MM.1S (cell line): Measurements from ENCODE around the gene CHFR.
"Not testable (repeated sequence)": the region's sequence is repeated elsewhere in the genome, so short reads cannot be mapped to it uniquely, and the experiment has no call there.

Source experiments
- DNase-seq: peaks from one replicate; pipeline ENCODE4 v3.0.0-alpha.2; 2015
- H2AFZ ChIP-seq: fragments of 300-600 bp; sonication (generic); 2 replicates; pipeline ENCODE4 v1.6.0; 2016; ENCODE audit warnings: antibody characterized with exemption, low read length
- H3F3A ChIP-seq: fragments of 300-600 bp; sonication (generic); 2 replicates; pipeline ENCODE4 v1.6.1; 2016; ENCODE audit warnings: mild to moderate bottlenecking, antibody characterized with exemption, low read length, moderate library complexity, mixed read lengths; ENCODE audit not compliant: insufficient read depth
- H3K27ac ChIP-seq: fragments of 300-600 bp; sonication (generic); 2 replicates; pipeline ENCODE4 v1.5.1; 2016; ENCODE audit warnings: mild to moderate bottlenecking, low read length
- H3K27me3 ChIP-seq: fragments of 300-600 bp; sonication (generic); replicated peaks from 2 replicates; pipeline ENCODE4 v1.6.0; 2016; ENCODE audit warnings: low read length; ENCODE audit not compliant: insufficient read depth
- H3K36me3 ChIP-seq: fragments of 300-600 bp; sonication (generic); replicated peaks from 2 replicates; pipeline ENCODE4 v1.6.1; 2016; ENCODE audit warnings: mild to moderate bottlenecking, low read length, mixed read lengths; ENCODE audit not compliant: insufficient read depth
- H3K4me1 ChIP-seq: fragments of 300-600 bp; sonication (generic); 2 replicates; pipeline ENCODE4 v1.6.1; 2016; ENCODE audit warnings: low read length, mixed read lengths
- H3K4me2 ChIP-seq: fragments of 300-600 bp; sonication (generic); 2 replicates; pipeline ENCODE4 v1.6.0; 2016; ENCODE audit warnings: low read depth, low read length
- H3K4me3 ChIP-seq: fragments of 300-600 bp; sonication (generic); 2 replicates; pipeline ENCODE4 v1.5.1; 2016; ENCODE audit warnings: low read length, mixed read lengths
- H3K79me2 ChIP-seq: fragments of 300-600 bp; sonication (generic); 2 replicates; pipeline ENCODE4 v1.6.1; 2016; ENCODE audit warnings: mixed run types, low read length, mixed read lengths
- H3K9ac ChIP-seq: fragments of 300-600 bp; sonication (generic); 2 replicates; pipeline ENCODE4 v1.6.1; 2016; ENCODE audit warnings: low read length, mixed read lengths
- H3K9me2 ChIP-seq: fragments of 300-600 bp; sonication (generic); replicated peaks from 2 replicates; pipeline ENCODE4 v1.6.1; 2016; ENCODE audit warnings: mild to moderate bottlenecking, low read length, mixed read lengths; ENCODE audit not compliant: insufficient read depth
- H3K9me3 ChIP-seq: fragments of 300-600 bp; sonication (generic); replicated peaks from 2 replicates; pipeline ENCODE4 v1.6.1; 2016; ENCODE audit warnings: mild to moderate bottlenecking, low read length, mixed read lengths; ENCODE audit not compliant: insufficient read depth
- H4K20me1 ChIP-seq: fragments of 300-600 bp; sonication (generic); 2 replicates; pipeline ENCODE4 v1.6.1; 2016; ENCODE audit warnings: mild to moderate bottlenecking, low read length, moderate library complexity, mixed read lengths; ENCODE audit not compliant: insufficient read depth
- EZH2 ChIP-seq: fragments of 300-600 bp; sonication (generic); optimal IDR thresholded peaks from 2 replicates; pipeline ENCODE3; 2017; ENCODE audit warnings: low read depth, mild to moderate bottlenecking, antibody characterized with exemption, low read length, mixed read lengths
- EZH2phosphoT487 ChIP-seq: fragments of 300-600 bp; sonication (generic); IDR thresholded peaks from 2 replicates; pipeline ENCODE4 v1.6.1; 2018; ENCODE audit warnings: antibody characterized with exemption, low read length
- TF ChIP-seq, protein P1 (sequence below): fragments of 300-600 bp; sonication (generic); IDR thresholded peaks from 2 replicates; pipeline ENCODE4 v1.5.1; 2016; ENCODE audit warnings: antibody characterized with exemption, low read length, mixed read lengths

The CHFR gene

DNA sequence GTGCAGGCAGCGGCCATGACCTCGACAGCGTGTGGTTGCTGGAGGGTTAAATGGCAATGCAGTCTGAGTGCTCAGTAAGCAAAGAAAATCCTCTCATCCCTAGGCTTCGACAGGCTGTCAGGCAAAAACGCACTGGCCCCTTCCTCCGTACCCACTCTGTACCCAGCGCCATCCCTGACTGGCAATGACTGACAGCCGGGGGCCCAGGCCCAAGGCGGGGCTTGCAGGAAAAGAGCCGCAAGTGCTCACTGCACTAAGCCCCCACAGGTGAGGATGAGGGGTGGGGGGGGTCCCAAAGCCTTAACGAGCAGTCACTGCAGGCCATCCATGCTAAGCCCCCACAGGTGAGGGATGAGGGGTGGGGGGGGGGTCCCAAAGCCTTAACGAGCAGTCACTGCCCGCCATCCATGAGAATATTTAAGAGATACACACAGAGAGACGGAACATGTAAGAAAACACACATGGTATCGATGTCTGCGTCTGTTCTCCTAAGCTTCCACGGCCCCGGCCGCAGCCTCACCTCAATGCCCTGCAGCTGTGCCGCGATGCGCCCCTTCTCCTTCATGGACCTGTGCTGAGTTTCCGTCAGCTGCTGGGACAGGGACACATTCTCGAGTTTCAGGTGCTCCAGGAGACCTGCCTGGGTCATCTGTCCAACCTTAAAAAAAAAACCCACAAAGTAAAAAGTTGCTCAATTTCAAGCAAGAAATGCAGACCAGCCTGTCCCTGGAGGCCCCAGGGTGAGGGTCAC, 89.4 kb downstream of the CHFR start:
- Histone ChIP-seq H3K27me3 (no peaks in the 10 kb centered on the region), H3K9ac (no peak overlapping the region), H3K79me2 (no peaks in the 10 kb centered on the region), H3K9me2 (no peaks in the 10 kb centered on the region), H3K36me3 (no peaks in the 10 kb centered on the region), H3F3A (no peaks in the 10 kb centered on the region), H3K4me2 (no peak overlapping the region), H2AFZ (no peak overlapping the region), H4K20me1 (no peaks in the 10 kb centered on the region), H3K4me3 (no peak overlapping the region), H3K27ac (no peak overlapping the region), H3K9me3 (no peaks in the 10 kb centered on the region), H3K4me1 (no peaks in the 10 kb centered on the region)
- TF ChIP-seq, protein P1, sequence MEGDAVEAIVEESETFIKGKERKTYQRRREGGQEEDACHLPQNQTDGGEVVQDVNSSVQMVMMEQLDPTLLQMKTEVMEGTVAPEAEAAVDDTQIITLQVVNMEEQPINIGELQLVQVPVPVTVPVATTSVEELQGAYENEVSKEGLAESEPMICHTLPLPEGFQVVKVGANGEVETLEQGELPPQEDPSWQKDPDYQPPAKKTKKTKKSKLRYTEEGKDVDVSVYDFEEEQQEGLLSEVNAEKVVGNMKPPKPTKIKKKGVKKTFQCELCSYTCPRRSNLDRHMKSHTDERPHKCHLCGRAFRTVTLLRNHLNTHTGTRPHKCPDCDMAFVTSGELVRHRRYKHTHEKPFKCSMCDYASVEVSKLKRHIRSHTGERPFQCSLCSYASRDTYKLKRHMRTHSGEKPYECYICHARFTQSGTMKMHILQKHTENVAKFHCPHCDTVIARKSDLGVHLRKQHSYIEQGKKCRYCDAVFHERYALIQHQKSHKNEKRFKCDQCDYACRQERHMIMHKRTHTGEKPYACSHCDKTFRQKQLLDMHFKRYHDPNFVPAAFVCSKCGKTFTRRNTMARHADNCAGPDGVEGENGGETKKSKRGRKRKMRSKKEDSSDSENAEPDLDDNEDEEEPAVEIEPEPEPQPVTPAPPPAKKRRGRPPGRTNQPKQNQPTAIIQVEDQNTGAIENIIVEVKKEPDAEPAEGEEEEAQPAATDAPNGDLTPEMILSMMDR, result no peak
- TF ChIP-seq EZH2phosphoT487 (no peak), EZH2 (no peak)
- no peak for DNase-seq

GRCh38 chr12:132795847-132796246, 91.6 kb downstream of the CHFR start:
- H3K9me2 ChIP-seq, result no peaks in the 10 kb centered on the region
- no peaks in the 10 kb centered on the region for H3K9me3 ChIP-seq
- no peaks in the 10 kb centered on the region for H3F3A ChIP-seq
- no peaks in the 10 kb centered on the region for H3K27me3 ChIP-seq
- H3K36me3 ChIP-seq, result no peaks in the 10 kb centered on the region
- DNase-seq, result no peak
- no peak overlapping the region for H3K27ac ChIP-seq
- H3K79me2 ChIP-seq, result no peaks in the 10 kb centered on the region
- no peaks in the 10 kb centered on the region for H4K20me1 ChIP-seq
- no peaks in the 10 kb centered on the region for H3K4me1 ChIP-seq
- no peak overlapping the region for H3K9ac ChIP-seq
- H3K4me2 ChIP-seq, result no peak overlapping the region
- H3K4me3 ChIP-seq, result no peak overlapping the region
- no peak for TF ChIP-seq EZH2phosphoT487
- no peak overlapping the region for H2AFZ ChIP-seq

- not testable (repeated sequence) for H3K9ac ChIP-seq, H3K9me2 ChIP-seq, H3K4me1 ChIP-seq, H3K9me3 ChIP-seq, DNase-seq, H3K4me3 ChIP-seq, H3K36me3 ChIP-seq, H2AFZ ChIP-seq, H3K79me2 ChIP-seq, H3F3A ChIP-seq, H3K27ac ChIP-seq, H3K27me3 ChIP-seq, H4K20me1 ChIP-seq, H3K4me2 ChIP-seq
Observed at GRCh38 chr12:132791940-132792339, 95.5 kb downstream of the CHFR start.

- H3K27me3 ChIP-seq, result no peaks in the 10 kb centered on the region
- no peak overlapping the region for H3K9ac ChIP-seq
- H3F3A ChIP-seq, result no peaks in the 10 kb centered on the region
- no peaks in the 10 kb centered on the region for H3K4me1 ChIP-seq
- no peak for DNase-seq
- H3K9me2 ChIP-seq, result no peaks in the 10 kb centered on the region
- H4K20me1 ChIP-seq, result no peaks in the 10 kb centered on the region
- no peak overlapping the region for H3K4me3 ChIP-seq
- no peaks in the 10 kb centered on the region for H3K36me3 ChIP-seq
- H3K9me3 ChIP-seq, result no peaks in the 10 kb centered on the region
- no peak for TF ChIP-seq EZH2phosphoT487
- TF ChIP-seq EZH2, result no peak
- TF ChIP-seq, protein P1, result no peak
- no peaks in the 10 kb centered on the region for H3K79me2 ChIP-seq
- no peak overlapping the region for H2AFZ ChIP-seq
- no peak overlapping the region for H3K27ac ChIP-seq
- no peak overlapping the region for H3K4me2 ChIP-seq
Observed at GRCh38 chr12:132789099-132789471, 98.3 kb downstream of the CHFR start.
